Cardiac fibroblast (primary cell): ENCODE measurements around the gene MAP3K7CL.

Experiments used
- DNase-seq, 2 donors: peaks; one replicate each; pipeline versions ENCODE4 v3.0.0 to v3.0.0-alpha.2; 2010; ENCODE audit warnings: low read depth in 2 of 2
- H3K4me3 ChIP-seq, 2 donors: replicated peaks in 1 of 2; 1 replicate in 1 of 2; 2 replicates in 1 of 2; pipeline ENCODE4 v1.5.1; 2011; ENCODE audit warnings: low read depth in 2 of 2, low read length in 2 of 2, mild to moderate bottlenecking in 2 of 2, moderate library complexity in 1 of 2
- TF ChIP-seq, protein P1 (sequence below): IDR thresholded peaks from one replicate; pipeline ENCODE4 v1.5.1; 2011; ENCODE audit warnings: low read depth, mild to moderate bottlenecking, low read length, inconsistent platforms

MAP3K7CL gene

GRCh38 chr21:29196670-29197191 lies 66.3 kb downstream of the MAP3K7CL start:
- DNase-seq = no peak
- no peak overlapping the region for H3K4me3 ChIP-seq
- TF ChIP-seq, protein P1, sequence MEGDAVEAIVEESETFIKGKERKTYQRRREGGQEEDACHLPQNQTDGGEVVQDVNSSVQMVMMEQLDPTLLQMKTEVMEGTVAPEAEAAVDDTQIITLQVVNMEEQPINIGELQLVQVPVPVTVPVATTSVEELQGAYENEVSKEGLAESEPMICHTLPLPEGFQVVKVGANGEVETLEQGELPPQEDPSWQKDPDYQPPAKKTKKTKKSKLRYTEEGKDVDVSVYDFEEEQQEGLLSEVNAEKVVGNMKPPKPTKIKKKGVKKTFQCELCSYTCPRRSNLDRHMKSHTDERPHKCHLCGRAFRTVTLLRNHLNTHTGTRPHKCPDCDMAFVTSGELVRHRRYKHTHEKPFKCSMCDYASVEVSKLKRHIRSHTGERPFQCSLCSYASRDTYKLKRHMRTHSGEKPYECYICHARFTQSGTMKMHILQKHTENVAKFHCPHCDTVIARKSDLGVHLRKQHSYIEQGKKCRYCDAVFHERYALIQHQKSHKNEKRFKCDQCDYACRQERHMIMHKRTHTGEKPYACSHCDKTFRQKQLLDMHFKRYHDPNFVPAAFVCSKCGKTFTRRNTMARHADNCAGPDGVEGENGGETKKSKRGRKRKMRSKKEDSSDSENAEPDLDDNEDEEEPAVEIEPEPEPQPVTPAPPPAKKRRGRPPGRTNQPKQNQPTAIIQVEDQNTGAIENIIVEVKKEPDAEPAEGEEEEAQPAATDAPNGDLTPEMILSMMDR = no peak

GRCh38 chr21:29201186-29201585 lies 70.7 kb downstream of the MAP3K7CL start:
- TF ChIP-seq, protein P1 = no peak
- DNase-seq = no peak

GRCh38 chr21:29205009-29205408 lies 74.6 kb downstream of the MAP3K7CL start:
- no peak for DNase-seq
- H3K4me3 ChIP-seq = no peak overlapping the region
- TF ChIP-seq, protein P1 = no peak

More at GRCh38 chr21:29201186-29201585, 70.7 kb downstream of the MAP3K7CL start:
- no peak overlapping the region for H3K4me3 ChIP-seq

DNA sequence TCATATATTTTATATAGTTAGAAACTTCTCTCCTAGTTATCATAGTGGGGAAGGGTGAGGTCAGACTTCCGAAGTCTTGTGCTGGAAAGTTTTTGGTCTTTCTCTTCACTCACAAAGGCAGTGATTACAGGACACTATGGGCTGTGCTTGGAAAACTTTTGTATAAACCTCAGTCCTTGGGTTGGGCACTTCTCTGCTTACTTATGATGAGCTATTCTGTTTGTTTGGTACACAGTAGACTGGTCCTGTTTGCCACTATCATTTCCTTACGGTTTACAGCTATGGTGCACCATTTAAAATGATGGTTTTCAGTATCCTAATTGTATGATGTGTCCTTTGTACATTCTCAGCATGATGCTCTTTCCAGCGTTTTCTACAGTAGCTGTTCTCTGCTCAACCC lies 75.5 kb downstream of the MAP3K7CL start:
- no peak for DNase-seq
- TF ChIP-seq, protein P1 = no peak
- H3K4me3 ChIP-seq = no peak overlapping the region

GRCh38 chr21:29206445-29206844 lies 76.0 kb downstream of the MAP3K7CL start:
- no peak for DNase-seq
- H3K4me3 ChIP-seq = no peak overlapping the region
- TF ChIP-seq, protein P1 = no peak

GRCh38 chr21:29207201-29207600 lies 76.8 kb downstream of the MAP3K7CL start:
- TF ChIP-seq, protein P1 = no peak
- no peak for DNase-seq
- no peak overlapping the region for H3K4me3 ChIP-seq
